K562 treated with DMSO at 1 percent for 24 hours (cell line): ENCODE measurements around the gene PATL1. TPM values are rescaled to one million over a fixed set of nuclear protein-coding genes. Genes with fewer than 3 reads are reported as not detected.

ENCODE experiments used
- total RNA-seq: library from RNA; unstranded; fragments of 300-600 nt; gene quantifications from 2 replicates; pipeline ENCODE4 v1.2.3, GENCODE V29; 2022; ENCODE audit warnings: low read depth; ENCODE audit not compliant: insufficient read depth

The PATL1 gene
- 26.7 and 29.5 TPM in 2 replicates for total RNA-seq

GRCh38 chr11:59668950-59669610, at the start of gene PATL1:
TSS of gene PATL1 (minus strand) at chr11:59669037. CDS start at chr11:59668895, 142 bp downstream.

GRCh38 chr11:59713745-59714144, 44.9 kb upstream of the PATL1 start, which contains the start of gene OR10V1:
TSS of gene OR10V1 (minus strand) at chr11:59713845. CDS start at chr11:59713845, 0 bp downstream.

GRCh38 chr11:59615637-59616395, 53.0 kb downstream of the PATL1 start, which contains the start of gene OSBP:
TSS of gene OSBP (minus strand) at chr11:59615774. CDS start at chr11:59615664, 110 bp downstream.

Other genes starting within 250 kb of the PATL1 start
- not detected in 2 replicates for gene OR5A2, start 242.6 kb downstream of the PATL1 start, total RNA-seq
- not detected in 2 replicates for gene OR5A1, start 232.6 kb downstream of the PATL1 start, total RNA-seq
- gene OR4D6, start 212.1 kb downstream of the PATL1 start, total RNA-seq: not detected in 2 replicates
- not detected in 2 replicates for gene OR4D10, start 195.7 kb downstream of the PATL1 start, total RNA-seq
- gene OR4D11, start 165.5 kb downstream of the PATL1 start, total RNA-seq: not detected in 2 replicates
- gene OR4D9, start 157.5 kb downstream of the PATL1 start, total RNA-seq: not detected in 2 replicates
- gene OSBP, start 53.3 kb downstream of the PATL1 start, total RNA-seq: 35.3 and 40.8 TPM in 2 replicates
- gene OR10V1, start 44.8 kb upstream of the PATL1 start, total RNA-seq: not detected in 2 replicates
- gene STX3, start 86.3 kb upstream of the PATL1 start, total RNA-seq: 86.2 and 106 TPM in 2 replicates
- 66.2 and 67.8 TPM in 2 replicates for gene MRPL16, start 141.7 kb upstream of the PATL1 start, total RNA-seq
- not detected in 2 replicates for gene CBLIF, start 176.5 kb upstream of the PATL1 start, total RNA-seq
- 9.7 and 10.0 TPM in 2 replicates for gene TCN1, start 197.4 kb upstream of the PATL1 start, total RNA-seq
- not detected in 2 replicates for gene OOSP3, start 209.7 kb upstream of the PATL1 start, total RNA-seq